Heart left ventricle (tissue), 13 donors: ENCODE data around the gene UBE2I.

Experiments used
- CTCF ChIP-seq, 12 donors: fragments of 200-600 bp; sonication (generic) in 4 of 12; IDR thresholded peaks; one replicate each; pipeline versions ENCODE4 v1.5.0 to v1.8.0; 2018 to 2022; ENCODE audit warnings: antibody characterized with exemption in 12 of 12, mild to moderate bottlenecking in 5 of 12
- POLR2A ChIP-seq, 2 donors: fragments of 450-650 bp; IDR thresholded peaks; one replicate each; pipeline ENCODE4 v1.6.1; 2017; ENCODE audit warnings: antibody characterized with exemption in 2 of 2, mild to moderate bottlenecking in 2 of 2, moderate library complexity in 2 of 2
- donor health status: ischemic (EF 13 %, LVEDD 7.1; RV severe dilation, severe dysfunction).
- donor health status: DM: no; HTN: yes; CAD: no.
- donor health status: DM: no; HTN: no; CAD: no.
- donor health status: ischemic (EF 25% LVEDD 6.9; RV normal size, moderate dysfunction).
- donor health status: ischemic (EF 25% LVEDD 5.7; RV mildly dilated, moderate dysfunction).
- donor health status: ischemic (EF 35%, LVEDD 5.7; RV mildly dilated, moderate dysfunction).
- donor health status: nonischemic (EF 11% LVEDD 7.7; RV severe dilation, severe dysfunction).
- donor health status: DM: yes; HTN: yes; CAD: no.
- donor health status: PGD.
- donor health status: ischemic (EF 29% LVEDD 5.4; RV normal size, mild dysfunction).
- donor health status: nonischemic (EF 23%, LVEDD 6.1; RV moderate dilation, normal function).

- TF ChIP-seq POLR2A (IDR thresholded peaks at IDR 0.05) (no peak), CTCF (IDR thresholded peaks at IDR 0.05) (no peak)
Measured at GRCh38 chr16:1288813-1289476, 20.5 kb upstream of the UBE2I start.
